Progenitor cell of endocrine pancreas (in vitro differentiated cells): ENCODE measurements around the gene KPNA4. TPM values are rescaled to one million over a fixed set of nuclear protein-coding genes. Genes with fewer than 3 reads are reported as not detected.
A peak's percentile ranks its signal among the peaks of the same experiment; 100 is the strongest.

Experiments used
- DNase-seq: peaks from one replicate; pipeline ENCODE4 v3.0.0; 2021; ENCODE audit warnings: low spot score; ENCODE audit not compliant: unreplicated experiment
- H3K27ac Mint-ChIP-seq: 2 replicates; pipeline ENCODE4 v1.8.0; 2021; ENCODE audit warnings: mild to moderate bottlenecking, moderate library complexity, mixed read lengths
- H3K27me3 Mint-ChIP-seq: 2 replicates; pipeline ENCODE4 v1.8.0; 2021; ENCODE audit warnings: mixed read lengths
- H3K36me3 Mint-ChIP-seq: 2 replicates; pipeline ENCODE4 v1.8.0; 2022; ENCODE audit warnings: mixed read lengths; ENCODE audit not compliant: insufficient read depth
- H3K4me1 Mint-ChIP-seq: 2 replicates; pipeline ENCODE4 v1.8.0; 2021; ENCODE audit warnings: low read depth, mixed read lengths
- H3K4me3 Mint-ChIP-seq: 2 replicates; pipeline ENCODE4 v1.8.0; 2021; ENCODE audit warnings: low read depth, mild to moderate bottlenecking, moderate library complexity, mixed read lengths
- H3K9me3 Mint-ChIP-seq: 2 replicates; pipeline ENCODE4 v1.8.0; 2021; ENCODE audit warnings: low read depth, mixed read lengths
- CTCF ChIP-seq: fragments of 200-600 bp; sonication (generic); IDR thresholded peaks from one replicate; pipeline ENCODE4 v1.5.0; 2021; ENCODE audit warnings: antibody characterized with exemption, mild to moderate bottlenecking; ENCODE audit not compliant: unreplicated experiment
- long read RNA-seq: library from polyadenylated mRNA; unstranded; transcript quantifications from one replicate; pipeline ENCODE4 v2.0.0, GENCODE V29; 2020
- total RNA-seq: library from RNA; stranded (reverse); gene quantifications from 2 replicates; pipeline ENCODE4 v1.2.1, GENCODE V29; 2021

KPNA4 gene, protein sequence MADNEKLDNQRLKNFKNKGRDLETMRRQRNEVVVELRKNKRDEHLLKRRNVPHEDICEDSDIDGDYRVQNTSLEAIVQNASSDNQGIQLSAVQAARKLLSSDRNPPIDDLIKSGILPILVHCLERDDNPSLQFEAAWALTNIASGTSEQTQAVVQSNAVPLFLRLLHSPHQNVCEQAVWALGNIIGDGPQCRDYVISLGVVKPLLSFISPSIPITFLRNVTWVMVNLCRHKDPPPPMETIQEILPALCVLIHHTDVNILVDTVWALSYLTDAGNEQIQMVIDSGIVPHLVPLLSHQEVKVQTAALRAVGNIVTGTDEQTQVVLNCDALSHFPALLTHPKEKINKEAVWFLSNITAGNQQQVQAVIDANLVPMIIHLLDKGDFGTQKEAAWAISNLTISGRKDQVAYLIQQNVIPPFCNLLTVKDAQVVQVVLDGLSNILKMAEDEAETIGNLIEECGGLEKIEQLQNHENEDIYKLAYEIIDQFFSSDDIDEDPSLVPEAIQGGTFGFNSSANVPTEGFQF
- 56.5 and 59.1 TPM in 2 replicates for total RNA-seq
- long read RNA-seq, full-length matches to known transcripts, result 1 of 10 reads
- long read RNA-seq, partial matches to known transcripts, result 2 of 10 reads
- long read RNA-seq, other reads (novel, unspliced or antisense), result 7 of 10 reads

GRCh38 chr3:160565442-160566403 lies at the start of gene KPNA4:
Gene KPNA4, minus strand, starts transcription at chr3:160565571. Its CDS starts 289 bp downstream, at chr3:160565282.
- peak; percentile 97 for DNase-seq
- Mint-ChIP-seq H3K9me3 (peaks cover 5% of the 10 kb centered on the region), H3K4me1 (peaks cover 32% of the 10 kb centered on the region), H3K4me3 (peak within 1 kb of the TSS; percentile 97), H3K36me3 (peaks cover 11% of the 10 kb centered on the region), H3K27ac (peak within 1 kb of the TSS; percentile 98), H3K27me3 (no peaks in the 10 kb centered on the region)
- no peak for TF ChIP-seq CTCF

- peaks cover 54% of the 10 kb centered on the region for H3K27me3 Mint-ChIP-seq
- H3K4me1 Mint-ChIP-seq, result peaks cover 6% of the 10 kb centered on the region
- no peak overlapping the region for H3K4me3 Mint-ChIP-seq
- H3K36me3 Mint-ChIP-seq, result no peaks in the 10 kb centered on the region
- no peak for TF ChIP-seq CTCF
- H3K9me3 Mint-ChIP-seq, result no peaks in the 10 kb centered on the region
- H3K27ac Mint-ChIP-seq, result no peak overlapping the region
- no peak for DNase-seq
Measured at GRCh38 chr3:160613661-160614060, 48.3 kb upstream of the KPNA4 start.

- H3K36me3 Mint-ChIP-seq, result no peaks in the 10 kb centered on the region
- DNase-seq, result no peak
- TF ChIP-seq CTCF, result no peak
- no peak overlapping the region for H3K4me3 Mint-ChIP-seq
- no peaks in the 10 kb centered on the region for H3K4me1 Mint-ChIP-seq
- no peaks in the 10 kb centered on the region for H3K9me3 Mint-ChIP-seq
- peaks cover 53% of the 10 kb centered on the region for H3K27me3 Mint-ChIP-seq
- no peak overlapping the region for H3K27ac Mint-ChIP-seq
Measured at GRCh38 chr3:160612386-160613075, 47.2 kb upstream of the KPNA4 start.

DNA sequence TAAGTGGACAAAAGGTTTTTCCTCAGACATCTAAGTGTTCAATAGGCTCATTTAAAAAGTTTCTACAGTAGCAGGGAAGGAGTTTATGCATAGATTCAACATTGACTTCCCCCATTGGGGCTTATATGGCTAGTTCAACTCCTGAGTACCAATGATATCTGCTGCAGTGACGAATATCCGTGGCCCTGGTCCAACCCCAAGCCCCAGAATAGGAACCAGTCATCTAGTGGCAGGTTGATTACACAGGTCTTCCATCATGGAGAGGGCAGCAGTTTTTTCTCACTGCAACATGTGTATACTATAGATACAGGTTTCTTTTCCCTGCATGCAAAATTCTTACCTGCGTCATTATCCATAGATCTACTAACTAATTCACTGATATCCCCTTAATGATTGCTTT lies 45.8 kb upstream of the KPNA4 start:
- Mint-ChIP-seq H3K4me1 (no peaks in the 10 kb centered on the region), H3K36me3 (no peaks in the 10 kb centered on the region), H3K27ac (no peak overlapping the region), H3K9me3 (no peaks in the 10 kb centered on the region), H3K27me3 (peaks cover 46% of the 10 kb centered on the region), H3K4me3 (no peak overlapping the region)
- DNase-seq, result no peak
- TF ChIP-seq CTCF, result no peak
